Ishikawa (cell line): ENCODE data around the gene PGA3.

Source experiments
- CEBPB ChIP-seq: IDR thresholded peaks from 2 replicates; pipeline ENCODE4 v1.6.1; 2012
- EP300 ChIP-seq: IDR thresholded peaks from 2 replicates; pipeline ENCODE4 v1.6.1; 2012; ENCODE audit warnings: borderline replicate concordance
- FOXM1 ChIP-seq: IDR thresholded peaks from 2 replicates; pipeline ENCODE4 v1.6.1; 2012; ENCODE audit warnings: low read depth, borderline replicate concordance
- MAX ChIP-seq: IDR thresholded peaks from 2 replicates; pipeline ENCODE4 v1.6.1; 2012
- NFIC ChIP-seq: IDR thresholded peaks from 2 replicates; pipeline ENCODE4 v1.6.1; 2012
- RAD21 ChIP-seq: IDR thresholded peaks from 2 replicates; pipeline ENCODE4 v1.6.1; 2012; ENCODE audit warnings: low read depth
- REST ChIP-seq: IDR thresholded peaks from 2 replicates; pipeline ENCODE4 v1.6.1; 2012; ENCODE audit warnings: low read depth, mild to moderate bottlenecking
- TCF12 ChIP-seq: IDR thresholded peaks from 2 replicates; pipeline ENCODE4 v1.6.1; 2012; ENCODE audit warnings: low read depth
- USF1 ChIP-seq: IDR thresholded peaks from 2 replicates; pipeline ENCODE4 v1.6.1; 2012
- YY1 ChIP-seq: IDR thresholded peaks from 2 replicates; pipeline ENCODE4 v1.6.1; 2012; ENCODE audit warnings: low read depth
- ZBTB7A ChIP-seq: IDR thresholded peaks from 2 replicates; pipeline ENCODE4 v1.6.1; 2012; ENCODE audit warnings: low read depth

- TF ChIP-seq EP300 (no peak), CEBPB (no peak), NFIC (no peak), MAX (no peak), TCF12 (no peak), YY1 (no peak), ZBTB7A (no peak), RAD21 (no peak), REST (no peak), FOXM1 (no peak), USF1 (no peak)
Measured at GRCh38 chr11:61172888-61173287, 30.4 kb upstream of the PGA3 start.
